ENCODE measurements around the gene HSD17B1.

Gene HSD17B1

DNA sequence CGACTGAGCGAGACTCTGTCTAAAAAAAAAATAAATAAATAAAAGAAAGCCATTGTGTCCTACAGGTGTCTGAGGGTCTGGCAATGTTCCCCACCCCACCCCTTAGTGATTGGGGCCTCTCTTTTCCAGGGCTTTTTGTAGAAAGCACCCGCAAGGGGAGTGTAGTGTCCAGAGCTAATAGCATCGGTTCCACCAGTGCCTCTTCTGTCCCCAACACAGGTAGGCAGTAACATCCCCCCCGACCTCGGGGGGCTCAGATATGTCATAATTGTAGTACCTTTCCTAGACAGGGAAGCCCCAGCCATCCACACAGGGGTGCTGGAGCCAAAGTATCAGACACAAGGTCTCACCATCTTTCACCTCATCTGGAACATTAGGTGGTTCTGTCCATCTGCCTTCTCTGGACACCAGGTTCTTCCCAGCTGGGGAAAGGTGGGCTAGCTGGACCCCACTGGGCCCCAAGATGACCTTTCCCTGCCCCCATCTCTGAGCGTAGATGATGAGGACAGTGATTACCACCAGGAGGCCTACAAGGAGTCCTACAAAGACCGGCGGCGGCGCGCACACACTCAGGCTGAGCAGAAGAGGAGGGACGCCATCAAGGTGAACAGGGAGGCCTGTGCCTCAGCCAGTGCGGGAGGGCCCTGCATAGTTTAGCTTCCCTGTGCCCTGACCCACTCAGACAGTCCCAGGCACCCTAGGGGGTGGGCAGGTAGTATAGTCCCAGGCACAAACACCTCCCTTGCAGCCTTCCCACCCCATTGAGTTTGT lies 15.8 kb downstream of the HSD17B1 start:
- no peak for DNase-seq

DNA sequence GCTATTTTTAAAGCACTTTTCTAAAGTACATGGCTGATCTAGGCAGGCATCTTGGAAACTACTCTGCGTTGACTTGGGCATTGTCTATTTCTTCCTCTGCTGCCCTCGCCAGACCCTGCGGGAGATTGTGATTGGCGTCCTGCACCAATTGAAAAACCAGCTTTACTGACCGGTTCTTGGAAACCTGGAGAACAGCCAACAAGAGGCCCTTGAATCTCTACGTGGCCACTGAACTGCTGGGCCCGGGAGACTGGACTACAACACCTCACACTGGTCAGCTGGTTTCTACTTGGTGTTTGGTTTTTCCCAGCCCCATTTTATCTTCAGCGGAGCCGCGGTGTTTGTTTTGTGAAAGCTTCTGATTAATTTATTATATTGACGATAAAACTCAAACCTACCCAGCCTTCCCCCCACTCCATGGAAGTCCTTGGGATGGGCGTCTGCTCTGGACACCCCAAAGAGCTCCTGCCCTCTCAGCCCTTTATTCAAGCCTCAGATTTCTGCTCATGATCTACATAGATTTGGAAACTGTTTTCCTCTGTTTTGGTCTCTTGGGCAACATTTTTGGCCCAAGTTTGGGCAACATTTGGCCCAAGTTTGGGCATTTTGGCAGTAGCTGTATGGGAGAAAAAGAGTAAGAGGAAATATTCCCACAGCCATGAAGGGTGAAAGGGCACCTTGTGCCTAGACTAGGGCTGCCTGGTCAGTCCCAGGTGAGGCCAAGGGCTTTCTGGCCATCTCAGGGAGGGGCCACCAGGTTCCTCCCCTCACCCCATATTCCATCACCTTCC lies 18.9 kb downstream of the HSD17B1 start:
- DNase-seq, result no peak

- no peak for DNase-seq
These were observed 20.4 kb downstream of the HSD17B1 start for GRCh38 chr17:42573095-42573494.

GRCh38 chr17:42574463-42574862 lies 21.7 kb downstream of the HSD17B1 start:
- no peak for DNase-seq

GRCh38 chr17:42577140-42577531 lies 24.4 kb downstream of the HSD17B1 start:
- DNase-seq, result no peak

- DNase-seq, result peak; percentile 85 to 96
These were observed 25.0 kb downstream of the HSD17B1 start, which contains the start of gene PSMC3IP for GRCh38 chr17:42577532-42578281. PSMC3IP (minus strand) TSS chr17:42577729; CDS start chr17:42577686, 43 bp downstream.

DNA sequence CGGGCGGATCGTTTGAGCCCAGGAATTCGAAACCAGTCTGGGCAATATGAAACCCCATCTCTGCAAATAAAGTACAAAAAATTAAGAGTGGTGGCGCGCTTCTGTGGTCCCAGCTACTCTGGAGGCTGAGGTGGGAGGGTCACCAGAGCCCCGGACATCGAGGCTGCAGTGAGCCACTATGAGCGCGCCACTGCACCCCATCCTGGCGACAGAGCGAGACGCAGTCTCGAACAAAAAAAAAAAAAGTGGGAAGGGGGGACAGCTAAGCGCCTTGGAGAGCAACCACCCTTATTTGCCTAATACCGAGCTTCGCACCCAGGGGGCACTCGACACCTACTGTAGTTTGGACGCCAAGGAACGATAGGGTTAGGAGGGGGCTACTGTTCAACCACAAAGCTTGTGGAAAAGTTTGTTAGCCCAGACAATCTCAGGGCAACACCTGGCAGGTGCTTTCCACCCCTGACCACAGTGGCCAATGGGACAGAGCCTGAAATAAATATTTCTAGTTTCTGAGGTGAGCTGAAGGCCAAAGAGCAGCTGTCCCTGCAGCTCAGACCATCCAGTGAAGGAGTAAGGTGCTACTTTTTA lies 25.7 kb downstream of the HSD17B1 start:
- peak; percentile 80 to 91 for DNase-seq

- DNase-seq, result no peak
These were observed 27.2 kb downstream of the HSD17B1 start for GRCh38 chr17:42579794-42580551.

DNA sequence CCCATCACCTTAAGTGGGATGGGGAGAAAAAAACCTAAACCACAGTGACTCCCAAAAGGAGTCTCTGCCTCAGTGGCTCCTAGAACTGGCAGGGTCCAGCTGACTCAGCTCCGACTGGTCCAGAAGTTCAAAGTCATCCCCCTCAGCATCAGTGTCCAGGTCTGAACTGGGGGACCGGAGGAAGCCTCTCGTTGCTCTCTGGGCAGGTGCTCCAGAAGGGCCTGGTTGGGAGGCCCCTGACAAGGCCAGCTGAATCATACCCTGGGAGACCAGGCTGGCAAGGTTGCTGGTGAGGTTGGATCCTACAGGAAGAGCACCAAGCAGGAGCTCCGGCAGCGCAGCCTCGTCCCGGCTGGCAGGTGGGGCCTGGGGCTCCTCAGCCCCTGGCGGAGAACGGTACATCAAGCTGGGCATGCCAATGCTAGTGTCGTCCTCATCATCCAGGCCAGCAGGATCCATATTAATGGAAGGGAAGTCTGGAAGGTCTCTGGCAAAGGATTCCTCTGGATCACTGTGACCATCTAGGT lies 29.1 kb downstream of the HSD17B1 start:
- no peak for DNase-seq

DNA sequence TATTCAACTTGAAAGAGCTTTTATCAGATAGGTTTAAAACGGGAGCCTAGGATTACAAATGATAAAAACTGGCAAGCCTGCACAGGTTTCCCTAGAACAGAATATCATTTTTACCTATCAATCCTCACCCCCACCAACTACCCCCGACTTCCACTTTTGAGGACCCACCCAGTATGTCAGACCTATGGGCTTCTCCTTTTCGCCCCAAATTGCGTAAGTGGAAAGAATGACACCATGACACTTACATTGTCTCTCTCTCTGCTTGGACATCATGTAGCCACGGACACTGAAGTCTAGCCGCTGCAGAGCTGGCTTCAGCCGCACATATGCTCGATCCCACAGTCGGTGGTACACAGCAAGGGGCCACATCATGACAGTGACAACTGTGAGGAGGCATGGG lies 32.2 kb downstream of the HSD17B1 start:
- no peak for DNase-seq

DNA sequence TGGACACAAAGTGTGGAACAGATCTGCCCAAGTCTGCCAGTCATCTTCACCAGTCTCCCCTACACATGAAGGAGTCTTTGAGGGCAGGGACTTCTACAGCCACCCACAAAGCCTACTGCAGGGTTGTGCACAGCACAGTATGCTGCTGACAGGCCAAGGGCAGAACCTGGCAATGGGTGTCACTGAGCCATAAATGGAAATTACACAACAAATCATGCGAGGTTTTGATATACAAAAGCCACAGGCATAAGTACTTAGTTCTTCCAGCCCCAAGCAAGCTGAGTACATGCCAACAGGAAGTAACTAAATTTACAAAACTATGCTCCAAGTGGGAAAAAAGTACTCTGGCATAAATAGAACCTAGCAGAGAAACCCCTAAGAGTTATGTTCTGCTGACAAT lies 32.6 kb downstream of the HSD17B1 start:
- no peak for DNase-seq

- no peak for DNase-seq
These were observed 33.9 kb downstream of the HSD17B1 start for GRCh38 chr17:42586514-42587230.

GRCh38 chr17:42590886-42591285 lies 38.2 kb downstream of the HSD17B1 start:
- DNase-seq, result no peak

GRCh38 chr17:42591411-42591810 lies 38.7 kb downstream of the HSD17B1 start:
- no peak for DNase-seq

GRCh38 chr17:42596386-42596785 lies 43.7 kb downstream of the HSD17B1 start:
- DNase-seq, result no peak

DNA sequence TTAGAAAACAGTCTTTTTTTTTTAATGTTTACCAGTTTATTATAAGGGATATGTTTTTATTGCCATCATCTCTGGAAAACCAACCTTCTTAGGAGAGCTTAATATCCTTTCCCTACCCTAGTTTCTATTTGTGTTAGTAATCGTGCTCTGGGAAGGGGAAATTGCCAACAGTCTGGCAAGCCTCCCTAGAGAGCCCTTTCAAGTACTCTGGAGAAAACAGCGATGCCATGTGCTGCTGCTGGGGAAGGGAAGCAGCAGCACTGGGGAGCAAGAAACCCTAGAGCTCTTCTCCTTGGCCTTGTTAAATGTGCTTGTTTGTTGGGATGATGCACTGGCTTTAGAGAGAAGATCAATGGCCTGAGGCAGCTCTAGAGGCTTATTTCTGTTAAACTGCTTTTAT lies 46.2 kb downstream of the HSD17B1 start:
- no peak for DNase-seq

DNA sequence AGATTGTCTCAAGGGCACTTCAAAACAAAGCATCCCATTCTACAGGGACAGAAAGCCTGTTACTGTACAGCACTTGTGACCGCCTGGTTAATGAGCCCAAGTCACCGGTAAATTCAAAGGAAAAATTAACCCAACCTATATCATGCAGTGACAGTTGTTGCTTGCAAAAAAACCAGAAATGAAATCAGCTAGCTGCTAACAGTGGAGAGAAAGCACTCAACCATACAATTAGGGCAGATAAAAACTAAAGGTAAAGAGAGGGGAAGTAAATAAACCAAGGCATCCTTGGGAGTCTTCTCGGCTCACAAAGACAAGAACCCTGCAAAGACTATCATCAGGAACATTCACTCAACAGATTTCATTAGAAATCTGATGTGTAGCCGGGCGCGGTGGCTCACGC lies 50.6 kb downstream of the HSD17B1 start:
- no peak for DNase-seq
